ENCODE data around the gene RAPGEF1.

- TF ChIP-seq EP300 (IDR thresholded peaks at IDR 0.05) (no peak), CTCF (IDR thresholded peaks at IDR 0.05) (no peak), POLR2A (IDR thresholded peaks at IDR 0.05) (no peak), POLR2AphosphoS5 (IDR thresholded peaks at IDR 0.05) (no peak)
Measured at GRCh38 chr9:131744720-131745201, 4.9 kb upstream of the RAPGEF1 start.
